Liver (tissue), 9 donors: ENCODE results near the gene MAPKAP1. TPM values are rescaled to one million over a fixed set of nuclear protein-coding genes. Genes with fewer than 3 reads are reported as not detected.

ENCODE experiments used
- DNase-seq: peaks from one replicate; pipeline ENCODE4 v3.0.0-alpha.2; 2017; ENCODE audit warnings: low spot score
- H3K27ac ChIP-seq, 2 donors: one replicate each; pipeline ENCODE4 v1.7.0; 2013; ENCODE audit warnings: inconsistent platforms in 2 of 2, low read length in 2 of 2, control low read depth in 1 of 2, low read depth in 1 of 2, mild to moderate bottlenecking in 1 of 2
- H3K27me3 ChIP-seq, 4 donors: one replicate each; pipeline versions ENCODE4 v1.6.1 to v1.7.0; 2013; ENCODE audit warnings: low read length in 3 of 4, inconsistent platforms in 1 of 4, mild to moderate bottlenecking in 1 of 4, moderate library complexity in 1 of 4; ENCODE audit not compliant: control insufficient read depth in 4 of 4, insufficient read depth in 4 of 4
- H3K36me3 ChIP-seq, 4 donors: one replicate each; pipeline versions ENCODE4 v1.6.1 to v1.7.0; 2013; ENCODE audit warnings: low read length in 3 of 4, mild to moderate bottlenecking in 3 of 4, low read depth in 1 of 4, moderate library complexity in 1 of 4; ENCODE audit not compliant: control insufficient read depth in 4 of 4, insufficient read depth in 3 of 4
- H3K4me1 ChIP-seq, 4 donors: one replicate each; pipeline versions ENCODE4 v1.6.1 to v1.7.0; 2013; ENCODE audit warnings: low read length in 3 of 4, mild to moderate bottlenecking in 3 of 4, moderate library complexity in 1 of 4; ENCODE audit not compliant: control insufficient read depth in 4 of 4, insufficient read depth in 4 of 4
- H3K4me3 ChIP-seq, 3 donors: one replicate each; pipeline versions ENCODE4 v1.6.1 to v1.7.0; 2013; ENCODE audit warnings: low read length in 3 of 3, control low read depth in 1 of 3, low read depth in 1 of 3, mild to moderate bottlenecking in 1 of 3
- H3K9ac ChIP-seq, 2 donors: one replicate each; pipeline ENCODE4 v1.7.0; 2013; ENCODE audit warnings: low read length in 2 of 2, mild to moderate bottlenecking in 2 of 2, moderate library complexity in 2 of 2, control low read depth in 1 of 2, low read depth in 1 of 2
- H3K9me3 ChIP-seq, 4 donors: one replicate each; pipeline versions ENCODE4 v1.6.1 to v1.7.0; 2013; ENCODE audit warnings: low read length in 3 of 4; ENCODE audit not compliant: control insufficient read depth in 4 of 4
- FOXA1 ChIP-seq: IDR thresholded peaks from 2 replicates; pipeline ENCODE4 v1.6.1; 2016; ENCODE audit warnings: antibody characterized with exemption
- FOXA2 ChIP-seq: IDR thresholded peaks from 2 replicates; pipeline ENCODE4 v1.6.1; 2016; ENCODE audit warnings: antibody characterized with exemption
- GABPA ChIP-seq, 2 donors: IDR thresholded peaks in 1 of 2; conservative IDR thresholded peaks in 1 of 2; 2 replicates each; pipeline ENCODE4 v1.6.1; 2016; ENCODE audit warnings: antibody characterized with exemption in 2 of 2, mild to moderate bottlenecking in 1 of 2, moderate library complexity in 1 of 2
- HNF4A ChIP-seq, 2 donors: conservative IDR thresholded peaks; 2 replicates each; pipeline ENCODE4 v1.6.1; 2016; ENCODE audit warnings: antibody characterized with exemption in 2 of 2, mild to moderate bottlenecking in 2 of 2
- HNF4G ChIP-seq: IDR thresholded peaks from 2 replicates; pipeline ENCODE4 v1.6.1; 2016; ENCODE audit warnings: antibody characterized with exemption
- JUND ChIP-seq, 2 donors: IDR thresholded peaks; 2 replicates each; pipeline ENCODE4 v1.6.1; 2016; ENCODE audit warnings: antibody characterized with exemption in 2 of 2
- NR2F2 ChIP-seq: IDR thresholded peaks from 2 replicates; pipeline ENCODE4 v1.6.1; 2016; ENCODE audit warnings: antibody characterized with exemption
- RAD21 ChIP-seq, 2 donors: IDR thresholded peaks; 2 replicates each; pipeline ENCODE4 v1.6.1; 2016; ENCODE audit warnings: antibody characterized with exemption in 2 of 2, mild to moderate bottlenecking in 2 of 2
- SP1 ChIP-seq: IDR thresholded peaks from 2 replicates; pipeline ENCODE4 v1.6.1; 2018; ENCODE audit warnings: antibody characterized with exemption, mild to moderate bottlenecking
- YY1 ChIP-seq: IDR thresholded peaks from 2 replicates; pipeline ENCODE4 v1.6.1; 2016; ENCODE audit warnings: antibody characterized with exemption, mild to moderate bottlenecking
- WGBS: extraction: QIAGEN DNeasy Blood & Tissue Kit; methylation state at CpG from one replicate; pipeline ENCODE4 v1.1.7; 2013; 5-methylcytosine and 5-hydroxymethylcytosine counted together
- polyA plus RNA-seq, 2 donors: library from polyadenylated mRNA; stranded (reverse) in 1 of 2; unstranded in 1 of 2; fragments of 200-250 nt in 1 of 2; fragments of >200 nt in 1 of 2; fragmentation: Nextera tagmentation in 1 of 2; extraction: Ambion mirVana in 1 of 2; gene quantifications; one replicate each; pipeline versions ENCODE4 v1.2.1 to v1.2.3, GENCODE V29; 2013 to 2015
- total RNA-seq, 2 donors: library from RNA; depleted of rRNA; stranded (reverse); fragments of >200 nt; gene quantifications; one replicate each; pipeline ENCODE4 v1.2.3, GENCODE V29; 2014
- TF ChIP-seq, protein P1 (sequence below): IDR thresholded peaks from 2 replicates; pipeline ENCODE4 v1.6.1; 2016; ENCODE audit warnings: antibody characterized with exemption
- TF ChIP-seq, protein P2 (sequence below): IDR thresholded peaks from 2 replicates; pipeline ENCODE4 v1.6.1; 2016; ENCODE audit warnings: antibody characterized with exemption
- TF ChIP-seq, protein P3 (sequence below): fragments of 150-350 bp; IDR thresholded peaks from 2 replicates; pipeline ENCODE4 v1.5.1; 2017; ENCODE audit warnings: improper control_type of control experiment, low read depth, low read length; ENCODE audit not compliant: missing input control
- donor health status: healthy.
- donor health status: healthy.
- donor health status: healthy.
- donor health status: healthy.
- donor health status: healthy.

The MAPKAP1 gene
- total and polyA plus RNA-seq, 4 donors, result 23.6 to 55.9 (median 32.7) TPM

GRCh38 chr9:125541840-125542243 is 165.2 kb downstream of the MAPKAP1 start:
- TF ChIP-seq NR2F2 (no peak), SP1 (no peak)
- TF ChIP-seq, protein P1, sequence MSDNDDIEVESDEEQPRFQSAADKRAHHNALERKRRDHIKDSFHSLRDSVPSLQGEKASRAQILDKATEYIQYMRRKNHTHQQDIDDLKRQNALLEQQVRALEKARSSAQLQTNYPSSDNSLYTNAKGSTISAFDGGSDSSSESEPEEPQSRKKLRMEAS, result no peak
- Histone ChIP-seq H3K4me3 (no peak overlapping the region), H3K36me3 (no peaks in the 10 kb centered on the region), H3K4me1 (peaks cover 2 to 20% (median 13%) of the 10 kb centered on the region in 4 donors), H3K27me3 (no peaks in the 10 kb centered on the region), H3K9ac (no peak overlapping the region), H3K27ac (no peak overlapping the region), H3K9me3 (no peaks in the 10 kb centered on the region)
- WGBS, result 88% methylated on average over 12 of the region's 12 CpGs
- DNase-seq, result no peak

- Histone ChIP-seq H3K27me3 (no peaks in the 10 kb centered on the region), H3K9ac (no peak overlapping the region), H3K27ac (no peak overlapping the region), H3K9me3 (no peaks in the 10 kb centered on the region), H3K4me1 (peaks cover 5 to 20% (median 13%) of the 10 kb centered on the region in 4 donors), H3K36me3 (no peaks in the 10 kb centered on the region), H3K4me3 (no peak overlapping the region)
- DNase-seq, result no peak
- 92% methylated on average over 3 of the region's 3 CpGs for WGBS
- TF ChIP-seq GABPA (IDR thresholded peaks at IDR 0.05 in 1 of 2, conservative IDR thresholded peaks at IDR 0.05 in 1 of 2), result no peak
Measured at GRCh38 chr9:125540497-125540896, 166.5 kb downstream of the MAPKAP1 start.

- peak; percentile 24 to 51 for TF ChIP-seq RAD21 (IDR thresholded peaks at IDR 0.05)
- TF ChIP-seq, protein P1, result peak; percentile 12
- TF ChIP-seq, protein P2, sequence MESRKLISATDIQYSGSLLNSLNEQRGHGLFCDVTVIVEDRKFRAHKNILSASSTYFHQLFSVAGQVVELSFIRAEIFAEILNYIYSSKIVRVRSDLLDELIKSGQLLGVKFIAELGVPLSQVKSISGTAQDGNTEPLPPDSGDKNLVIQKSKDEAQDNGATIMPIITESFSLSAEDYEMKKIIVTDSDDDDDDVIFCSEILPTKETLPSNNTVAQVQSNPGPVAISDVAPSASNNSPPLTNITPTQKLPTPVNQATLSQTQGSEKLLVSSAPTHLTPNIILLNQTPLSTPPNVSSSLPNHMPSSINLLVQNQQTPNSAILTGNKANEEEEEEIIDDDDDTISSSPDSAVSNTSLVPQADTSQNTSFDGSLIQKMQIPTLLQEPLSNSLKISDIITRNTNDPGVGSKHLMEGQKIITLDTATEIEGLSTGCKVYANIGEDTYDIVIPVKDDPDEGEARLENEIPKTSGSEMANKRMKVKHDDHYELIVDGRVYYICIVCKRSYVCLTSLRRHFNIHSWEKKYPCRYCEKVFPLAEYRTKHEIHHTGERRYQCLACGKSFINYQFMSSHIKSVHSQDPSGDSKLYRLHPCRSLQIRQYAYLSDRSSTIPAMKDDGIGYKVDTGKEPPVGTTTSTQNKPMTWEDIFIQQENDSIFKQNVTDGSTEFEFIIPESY, result peak; percentile 12
- peak; percentile 97 for TF ChIP-seq FOXA2
- peak; percentile 78 to 81 for TF ChIP-seq JUND (IDR thresholded peaks at IDR 0.05)
- TF ChIP-seq, protein P3, sequence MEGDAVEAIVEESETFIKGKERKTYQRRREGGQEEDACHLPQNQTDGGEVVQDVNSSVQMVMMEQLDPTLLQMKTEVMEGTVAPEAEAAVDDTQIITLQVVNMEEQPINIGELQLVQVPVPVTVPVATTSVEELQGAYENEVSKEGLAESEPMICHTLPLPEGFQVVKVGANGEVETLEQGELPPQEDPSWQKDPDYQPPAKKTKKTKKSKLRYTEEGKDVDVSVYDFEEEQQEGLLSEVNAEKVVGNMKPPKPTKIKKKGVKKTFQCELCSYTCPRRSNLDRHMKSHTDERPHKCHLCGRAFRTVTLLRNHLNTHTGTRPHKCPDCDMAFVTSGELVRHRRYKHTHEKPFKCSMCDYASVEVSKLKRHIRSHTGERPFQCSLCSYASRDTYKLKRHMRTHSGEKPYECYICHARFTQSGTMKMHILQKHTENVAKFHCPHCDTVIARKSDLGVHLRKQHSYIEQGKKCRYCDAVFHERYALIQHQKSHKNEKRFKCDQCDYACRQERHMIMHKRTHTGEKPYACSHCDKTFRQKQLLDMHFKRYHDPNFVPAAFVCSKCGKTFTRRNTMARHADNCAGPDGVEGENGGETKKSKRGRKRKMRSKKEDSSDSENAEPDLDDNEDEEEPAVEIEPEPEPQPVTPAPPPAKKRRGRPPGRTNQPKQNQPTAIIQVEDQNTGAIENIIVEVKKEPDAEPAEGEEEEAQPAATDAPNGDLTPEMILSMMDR, result no peak
- TF ChIP-seq HNF4G, result no peak
- peak; percentile 37 for TF ChIP-seq YY1
- TF ChIP-seq HNF4A (conservative IDR thresholded peaks at IDR 0.05), result peak in 1 of 2 donors; percentile 12
- TF ChIP-seq FOXA1, result peak; percentile 91
- TF ChIP-seq SP1, result peak; percentile 21
- Histone ChIP-seq H3K4me1 (peaks cover 7 to 16% (median 9%) of the 10 kb centered on the region in 4 donors), H3K9ac (no peak overlapping the region), H3K36me3 (no peaks in the 10 kb centered on the region), H3K27me3 (no peaks in the 10 kb centered on the region), H3K9me3 (no peaks in the 10 kb centered on the region), H3K4me3 (peak overlapping the region in 1 of 3 donors; percentile 13), H3K27ac (peak overlapping the region in 1 of 2 donors; percentile 64)
- 20% methylated on average over 2 of the region's 2 CpGs for WGBS
- no peak for DNase-seq
Measured at GRCh38 chr9:125538092-125538473, 168.9 kb downstream of the MAPKAP1 start.
